PC-3 (cell line): ENCODE data around the gene ENOPH1. TPM values are rescaled to one million over a fixed set of nuclear protein-coding genes. Genes with fewer than 3 reads are reported as not detected.
"Not testable (repeated sequence)": the region's sequence is repeated elsewhere in the genome, so short reads cannot be mapped to it uniquely, and the experiment has no call there.

Experiments
- ATAC-seq: fragments of 200-7000 bp; cut with Tn5 transposase; 2 replicates; pipeline ENCODE4 v1.9.1; 2020; ENCODE audit warnings: mild to moderate bottlenecking, moderate library complexity
- BruUV-seq: library from RNA; stranded (reverse); fragments of 400-500 nt; replicated peaks from 2 replicates; lab custom pipeline; 2021; lab: Mats Ljungman, UMichigan
- CTCF ChIA-PET: fragments of 300-600 bp; sonication (Branson Sonifier 250); formaldehyde crosslinking; loops from one replicate; lab custom pipeline; 2022; ENCODE audit warnings: antibody characterized with exemption; lab: Charles Lee
- POLR2A ChIA-PET: fragments of 300-600 bp; sonication (Branson Sonifier 250); formaldehyde crosslinking; loops from one replicate; lab custom pipeline; 2022; ENCODE audit warnings: antibody characterized with exemption; ENCODE audit not compliant: unreplicated experiment; lab: Charles Lee
- DNase-seq: peaks from one replicate; pipeline ENCODE4 v3.0.0-alpha.2; 2015
- H2AFZ ChIP-seq: fragments of 300-600 bp; sonication (generic); 2 replicates; pipeline ENCODE4 v1.6.0; 2016; ENCODE audit warnings: antibody characterized with exemption, low read length
- H3F3A ChIP-seq: fragments of 300-600 bp; sonication (generic); one replicate; pipeline ENCODE4 v1.6.0; 2017; ENCODE audit warnings: antibody characterized with exemption, low read length, control low read depth, mild to moderate bottlenecking; ENCODE audit not compliant: unreplicated experiment
- H3K27ac ChIP-seq: fragments of 300-600 bp; sonication (generic); 2 replicates; pipeline ENCODE4 v1.5.1; 2016; ENCODE audit warnings: mild to moderate bottlenecking, low read length
- H3K27me3 ChIP-seq: fragments of 300-600 bp; sonication (generic); 2 replicates; pipeline ENCODE4 v1.6.1; 2016; ENCODE audit warnings: low read length, mixed read lengths
- H3K36me3 ChIP-seq: fragments of 300-600 bp; sonication (generic); 2 replicates; pipeline ENCODE4 v1.6.1; 2016; ENCODE audit warnings: low read depth, mixed run types, low read length, mixed read lengths
- H3K4me1 ChIP-seq: fragments of 300-600 bp; sonication (generic); 2 replicates; pipeline ENCODE4 v1.5.1; 2016; ENCODE audit warnings: low read length; ENCODE audit not compliant: insufficient read depth
- H3K4me2 ChIP-seq: fragments of 300-600 bp; sonication (generic); 2 replicates; pipeline ENCODE4 v1.6.0; 2016; ENCODE audit warnings: low read length
- H3K4me3 ChIP-seq: fragments of 300-600 bp; sonication (generic); 2 replicates; pipeline ENCODE4 v1.5.1; 2016; ENCODE audit warnings: mild to moderate bottlenecking, low read length, mixed read lengths
- H3K79me2 ChIP-seq: fragments of 300-600 bp; sonication (generic); 2 replicates; pipeline ENCODE4 v1.6.1; 2017; ENCODE audit warnings: low read length, mixed read lengths
- H3K9ac ChIP-seq: fragments of 300-600 bp; sonication (generic); 2 replicates; pipeline ENCODE4 v1.6.0; 2016; ENCODE audit warnings: mild to moderate bottlenecking, low read length
- H3K9me2 ChIP-seq: fragments of 300-600 bp; sonication (generic); replicated peaks from 2 replicates; pipeline ENCODE4 v1.6.1; 2016; ENCODE audit warnings: mixed run types, low read length, mixed read lengths
- H3K9me3 ChIP-seq: fragments of 300-600 bp; sonication (generic); 2 replicates; pipeline ENCODE4 v1.6.1; 2016; ENCODE audit warnings: low read length, mixed read lengths
- H4K20me1 ChIP-seq: fragments of 300-600 bp; sonication (generic); 2 replicates; pipeline ENCODE4 v1.6.1; 2016; ENCODE audit warnings: low read length, mixed read lengths
- CTCF ChIP-seq: fragments of 300-600 bp; sonication (generic); conservative IDR thresholded peaks from 2 replicates; pipeline ENCODE4 v1.5.1; 2017; ENCODE audit warnings: antibody characterized with exemption, low read depth, mild to moderate bottlenecking, low read length
- EZH2 ChIP-seq: fragments of 300-600 bp; sonication (generic); IDR thresholded peaks from one replicate; pipeline ENCODE4 v1.6.1; 2017; ENCODE audit warnings: antibody characterized with exemption, mild to moderate bottlenecking, low read length; ENCODE audit not compliant: unreplicated experiment
- EZH2phosphoT487 ChIP-seq: fragments of 300-600 bp; sonication (generic); IDR thresholded peaks from 2 replicates; pipeline ENCODE4 v1.6.1; 2018; ENCODE audit warnings: mild to moderate bottlenecking, antibody characterized with exemption, low read length, borderline replicate concordance
- intact Hi-C: fragments of 100-400 bp; cut with micrococcal nuclease; formaldehyde crosslinking; loops from 2 replicates; pipeline ENCODE4 v1.9.0; 2023
- total RNA-seq: library from RNA; depleted of rRNA; stranded (reverse); fragments of >200 nt; gene quantifications from 2 replicates; pipeline ENCODE4 v1.2.3, GENCODE V29; 2014

ENOPH1 gene
- total RNA-seq, 1 experiment from 2014 or later = 37.5 TPM

- H3K4me1 ChIP-seq = no peaks in the 10 kb centered on the region
- no peak overlapping the region for H3K4me3 ChIP-seq
- H2AFZ ChIP-seq = no peak overlapping the region
- DNase-seq (no peak), ATAC-seq (no peak)
- no peaks in the 10 kb centered on the region for H4K20me1 ChIP-seq
- intact Hi-C loops = no loop called here
- no peaks in the 10 kb centered on the region for H3K9me2 ChIP-seq
- H3K9ac ChIP-seq = no peak overlapping the region
- no peaks in the 10 kb centered on the region for H3K79me2 ChIP-seq
- no peaks in the 10 kb centered on the region for H3F3A ChIP-seq
- ChIA-PET CTCF (no interaction called here), POLR2A (no interaction called here)
- H3K36me3 ChIP-seq = no peaks in the 10 kb centered on the region
- H3K27ac ChIP-seq = no peak overlapping the region
- H3K4me2 ChIP-seq = no peak overlapping the region
- H3K9me3 ChIP-seq = no peaks in the 10 kb centered on the region
- TF ChIP-seq EZH2 = no peak
- TF ChIP-seq EZH2phosphoT487 = no peak
- no peak for TF ChIP-seq CTCF
- no TSS peak for BruUV-seq
- no peaks in the 10 kb centered on the region for H3K27me3 ChIP-seq
Observed at GRCh38 chr4:82402196-82402775, 28.1 kb upstream of the ENOPH1 start.

DNA sequence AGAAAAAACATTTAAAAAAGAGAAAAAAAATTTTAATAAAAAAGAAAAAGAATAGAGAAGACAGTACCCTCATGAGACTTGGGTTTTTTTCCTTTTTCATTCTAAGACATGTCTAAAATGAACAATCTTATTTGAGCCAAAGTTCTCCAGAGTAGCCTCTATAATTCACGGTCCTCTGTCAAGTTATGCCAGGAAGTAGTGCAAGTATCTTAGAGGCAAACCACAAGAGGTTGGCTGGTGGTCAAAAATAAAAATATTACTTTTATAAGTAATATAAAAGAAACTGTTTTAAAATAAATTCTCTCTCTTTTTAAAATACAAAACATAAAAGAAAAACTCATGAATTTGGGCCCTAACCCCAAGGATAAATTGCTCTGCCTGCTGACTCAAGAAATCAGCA lies 26.7 kb upstream of the ENOPH1 start:
- Histone ChIP-seq H3K27ac (no peak overlapping the region), H3K9me3 (no peaks in the 10 kb centered on the region), H3F3A (no peaks in the 10 kb centered on the region), H3K9ac (no peak overlapping the region), H3K4me2 (no peak overlapping the region), H4K20me1 (no peaks in the 10 kb centered on the region), H3K4me3 (no peak overlapping the region), H2AFZ (no peak overlapping the region), H3K79me2 (no peaks in the 10 kb centered on the region), H3K27me3 (no peaks in the 10 kb centered on the region), H3K4me1 (no peaks in the 10 kb centered on the region), H3K36me3 (no peaks in the 10 kb centered on the region), H3K9me2 (no peaks in the 10 kb centered on the region)
- CTCF ChIA-PET = no interaction called here
- intact Hi-C loops = no loop called here
- TF ChIP-seq EZH2 (no peak), EZH2phosphoT487 (no peak), CTCF (no peak)
- DNase-seq = no peak
- ATAC-seq = no peak
- BruUV-seq = no TSS peak
- POLR2A ChIA-PET = no interaction called here

DNA sequence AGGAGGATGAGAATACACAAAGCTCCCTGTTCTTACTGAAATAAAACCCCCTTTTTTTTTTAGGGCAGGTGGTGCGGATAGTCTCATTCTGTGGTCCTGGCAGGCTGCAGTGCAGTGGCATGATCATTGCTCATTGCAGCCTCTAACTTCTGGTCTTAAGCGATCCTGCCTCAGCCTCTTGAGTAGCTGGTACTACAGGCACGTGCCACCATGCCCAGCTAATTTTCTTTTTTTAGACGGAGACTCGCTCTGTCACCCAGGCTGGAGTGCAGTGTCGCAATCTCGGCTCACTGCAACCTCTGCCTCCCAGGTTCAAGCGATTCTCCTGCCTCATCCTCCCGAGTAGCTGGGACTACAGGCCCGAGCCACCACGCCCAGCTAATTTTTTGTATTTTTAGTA lies 15.3 kb upstream of the ENOPH1 start:
- H3K79me2 ChIP-seq, H3K36me3 ChIP-seq, H3K4me2 ChIP-seq, DNase-seq, H3K9me3 ChIP-seq, H3K27ac ChIP-seq, H3F3A ChIP-seq, BruUV-seq, ATAC-seq, H4K20me1 ChIP-seq, H3K27me3 ChIP-seq, POLR2A ChIA-PET, H3K9me2 ChIP-seq, H3K4me1 ChIP-seq, H2AFZ ChIP-seq, H3K4me3 ChIP-seq, H3K9ac ChIP-seq, intact Hi-C loops: not testable (repeated sequence)
- CTCF ChIA-PET = interaction anchor here (0.7 kb wide), 1 partner anchor 35 kb away, joined by 3 read pairs; no protein-coding TSS in a partner anchor
